HCT116 (cell line): ENCODE results near the gene BTBD16. TPM values are rescaled to one million over a fixed set of nuclear protein-coding genes. Genes with fewer than 3 reads are reported as not detected.

Experiments used
- ATAC-seq: fragments of 200-7000 bp; cut with Tn5 transposase; 2 replicates; pipeline ENCODE4 v1.9.1; 2020; ENCODE audit warnings: mild to moderate bottlenecking, moderate library complexity
- BruUV-seq: library from RNA; stranded (reverse); fragments of 400-500 nt; replicated peaks from 2 replicates; lab custom pipeline; 2021; lab: Mats Ljungman, UMichigan
- CTCF ChIA-PET: fragments of 300-600 bp; sonication (Branson Sonifier 250); formaldehyde crosslinking; loops from one replicate; lab custom pipeline; 2021; ENCODE audit warnings: antibody characterized with exemption; lab: Charles Lee
- POLR2A ChIA-PET: fragments of 300-600, 350-600 bp; sonication (Branson Sonifier 250); formaldehyde crosslinking; loops from one replicate; lab custom pipeline; 2021; ENCODE audit warnings: antibody characterized with exemption; lab: Charles Lee
- RAD21 ChIA-PET, 2 experiments: fragments of 300-600 bp; sonication (Branson Sonifier 250); formaldehyde crosslinking; loops; one replicate each; lab custom pipeline; 2023; ENCODE audit warnings: low total read pairs in 2 of 2; ENCODE audit not compliant: uncharacterized antibody in 2 of 2, unreplicated experiment in 2 of 2, low non-redundant PET in 1 of 2; lab: Charles Lee
- DNase-seq: peaks from one replicate; pipeline ENCODE4 v3.0.0-alpha.2; 2010; ENCODE audit warnings: low read depth, low spot score
- H2AFZ ChIP-seq: fragments of 200-600 bp; shearing (Covaris generic), sonication (generic); 2 replicates; pipeline ENCODE4 v1.6.1; 2017; ENCODE audit warnings: low read depth, mixed run types, mixed read lengths, antibody characterized with exemption, low read length; ENCODE audit not compliant: poor library complexity, severe bottlenecking
- H3K27ac ChIP-seq: 2 replicates; pipeline ENCODE4 v1.5.1; 2012; ENCODE audit warnings: low read depth, low read length
- H3K27me3 ChIP-seq: fragments of 200-600 bp; sonication (generic); 2 replicates; pipeline ENCODE4 v1.6.1; 2016; ENCODE audit warnings: mixed run types, low read length, mixed read lengths; ENCODE audit not compliant: insufficient read depth
- H3K36me3 ChIP-seq, 2 experiments: fragments of 200-500 bp in 1 of 2; fragments of 200-600 bp in 1 of 2; sonication (Bioruptor generic) in 1 of 2; sonication (generic) in 1 of 2; 2 replicates each; pipeline versions ENCODE4 v1.5.1 to v1.6.1; 2014 to 2016; ENCODE audit warnings: low read length in 2 of 2, inconsistent platforms in 1 of 2, mixed read lengths in 1 of 2, mixed run types in 1 of 2; ENCODE audit not compliant: insufficient read depth in 2 of 2, control insufficient read depth in 1 of 2
- H3K4me1 ChIP-seq, 2 experiments: fragments of 200-600 bp in 1 of 2; sonication (generic) in 1 of 2; 2 replicates each; pipeline versions ENCODE4 v1.5.1 to v1.6.1; 2012 to 2017; ENCODE audit warnings: low read length in 2 of 2, inconsistent platforms in 1 of 2, mild to moderate bottlenecking in 1 of 2, mixed read lengths in 1 of 2, mixed run types in 1 of 2, moderate library complexity in 1 of 2; ENCODE audit not compliant: insufficient read depth in 2 of 2, control insufficient read depth in 1 of 2
- H3K4me2 ChIP-seq: fragments of 200-600 bp; sonication (generic); 2 replicates; pipeline ENCODE4 v1.6.1; 2017; ENCODE audit warnings: mixed run types, low read length, mixed read lengths
- H3K4me3 ChIP-seq, 2 experiments: fragments of 200-600 bp in 1 of 2; sonication (generic) in 1 of 2; replicated peaks in 1 of 2; 2 replicates each; pipeline ENCODE4 v1.5.1; 2011 to 2016; ENCODE audit warnings: low read length in 2 of 2, control low read depth in 1 of 2, low read depth in 1 of 2, mild to moderate bottlenecking in 1 of 2, mixed read lengths in 1 of 2, mixed run types in 1 of 2
- H3K79me2 ChIP-seq: fragments of 200-600 bp; sonication (generic); 2 replicates; pipeline ENCODE4 v1.6.1; 2017; ENCODE audit warnings: mild to moderate bottlenecking, mixed run types, low read length, moderate library complexity, mixed read lengths; ENCODE audit not compliant: insufficient read depth
- H3K9ac ChIP-seq: fragments of 200-600 bp; sonication (generic); 2 replicates; pipeline ENCODE4 v1.6.1; 2016; ENCODE audit warnings: low read length, mixed read lengths
- H3K9me2 ChIP-seq: fragments of 200-600 bp; sonication (generic), shearing (Covaris generic); 2 replicates; pipeline ENCODE4 v1.6.1; 2017; ENCODE audit warnings: mixed run types, mild to moderate bottlenecking, moderate library complexity; ENCODE audit not compliant: insufficient read depth
- H3K9me3 ChIP-seq, 2 experiments: fragments of 200-500 bp in 1 of 2; fragments of 200-600 bp in 1 of 2; sonication (Bioruptor generic) in 1 of 2; sonication (generic) in 1 of 2; 2 replicates each; pipeline ENCODE4 v1.6.1; 2014 to 2017; ENCODE audit warnings: low read length in 2 of 2, mixed read lengths in 2 of 2, inconsistent platforms in 1 of 2, low read depth in 1 of 2, mild to moderate bottlenecking in 1 of 2, mixed run types in 1 of 2, moderate library complexity in 1 of 2; ENCODE audit not compliant: control insufficient read depth in 1 of 2, insufficient read depth in 1 of 2
- H4K20me1 ChIP-seq: fragments of 200-600 bp; sonication (generic), shearing (Covaris generic); 2 replicates; pipeline ENCODE4 v1.6.1; 2017; ENCODE audit warnings: mixed run types, mild to moderate bottlenecking, moderate library complexity; ENCODE audit not compliant: insufficient read depth
- CBX3 ChIP-seq: IDR thresholded peaks from 2 replicates; pipeline ENCODE4 v1.6.1; 2012; ENCODE audit warnings: low read depth
- EGR1 ChIP-seq: IDR thresholded peaks from 2 replicates; pipeline ENCODE4 v1.6.1; 2012; ENCODE audit warnings: low read depth
- ELF1 ChIP-seq: IDR thresholded peaks from 2 replicates; pipeline ENCODE4 v1.6.1; 2012; ENCODE audit warnings: low read depth, borderline replicate concordance
- EZH2 ChIP-seq: fragments of 200-600 bp; sonication (generic); IDR thresholded peaks from 2 replicates; pipeline ENCODE4 v1.6.1; 2017; ENCODE audit warnings: antibody characterized with exemption, mixed run types
- EZH2phosphoT487 ChIP-seq: fragments of 200-600 bp; IDR thresholded peaks from 2 replicates; pipeline ENCODE4 v1.6.1; 2018; ENCODE audit warnings: antibody characterized with exemption, borderline replicate concordance
- JUND ChIP-seq: IDR thresholded peaks from 2 replicates; pipeline ENCODE4 v1.6.1; 2012
- POLR2A ChIP-seq: IDR thresholded peaks from 2 replicates; pipeline ENCODE4 v1.7.0; 2011; ENCODE audit warnings: borderline replicate concordance; ENCODE audit not compliant: insufficient read depth, insufficient read length; ENCODE audit errors: extremely low read depth
- POLR2AphosphoS5 ChIP-seq: IDR thresholded peaks from 2 replicates; pipeline ENCODE4 v1.6.1; 2011; ENCODE audit warnings: mild to moderate bottlenecking, low read depth, low read length, moderate library complexity
- RAD21 ChIP-seq: IDR thresholded peaks from 2 replicates; pipeline ENCODE4 v1.6.1; 2012; ENCODE audit warnings: low read depth, mild to moderate bottlenecking
- SP1 ChIP-seq: IDR thresholded peaks from 2 replicates; pipeline ENCODE4 v1.6.1; 2012; ENCODE audit warnings: low read depth
- TCF7L2 ChIP-seq: IDR thresholded peaks from 2 replicates; pipeline ENCODE4 v1.7.0; 2011; ENCODE audit warnings: borderline replicate concordance, inconsistent platforms; ENCODE audit not compliant: insufficient read depth, insufficient read length; ENCODE audit errors: extremely low read depth
- ZFX ChIP-seq: fragments of 450-650 bp; IDR thresholded peaks from 2 replicates; pipeline ENCODE4 v1.6.1; 2017
- ZNF274 ChIP-seq: fragments of 200-500 bp; sonication (Bioruptor generic); IDR thresholded peaks from 2 replicates; pipeline ENCODE4 v1.6.1; 2014; ENCODE audit warnings: mild to moderate bottlenecking, low read depth, low read length, inconsistent platforms
- intact Hi-C: fragments of 100-400 bp; cut with micrococcal nuclease; formaldehyde crosslinking; loops from 2 replicates; pipeline ENCODE4 v1.10.0; 2022
- total RNA-seq: library from RNA; stranded (reverse); gene quantifications from one replicate; pipeline ENCODE4 v1.2.1, GENCODE V29; 2021; ENCODE audit not compliant: unreplicated experiment
- TF ChIP-seq, protein P1 (sequence below), 3 experiments: fragments of 200-600 bp in 1 of 3; sonication (generic) in 1 of 3; IDR thresholded peaks in 2 of 3; conservative IDR thresholded peaks in 1 of 3; 2 replicates each; pipeline ENCODE4 v1.5.1; 2012 to 2017; ENCODE audit warnings: low read depth in 2 of 3, low read length in 2 of 3, antibody characterized with exemption in 1 of 3, borderline replicate concordance in 1 of 3, control low read depth in 1 of 3, mild to moderate bottlenecking in 1 of 3, mixed read lengths in 1 of 3, mixed run types in 1 of 3, moderate library complexity in 1 of 3; ENCODE audit not compliant: insufficient read depth in 1 of 3
- TF ChIP-seq, protein P2 (sequence below): IDR thresholded peaks from 2 replicates; pipeline ENCODE4 v1.6.1; 2012
- TF ChIP-seq, protein P3 (sequence below): IDR thresholded peaks from 2 replicates; pipeline ENCODE4 v1.6.1; 2012; ENCODE audit warnings: low read depth
- TF ChIP-seq, protein P4 (sequence below): IDR thresholded peaks from 2 replicates; pipeline ENCODE4 v1.6.1; 2012
- TF ChIP-seq, protein P5 (sequence below): IDR thresholded peaks from 2 replicates; pipeline ENCODE4 v1.6.1; 2011; ENCODE audit warnings: mild to moderate bottlenecking, low read length, moderate library complexity; ENCODE audit not compliant: insufficient replicate concordance; ENCODE audit errors: extremely low read depth

The BTBD16 gene
- total RNA-seq, 1 experiment from 2014 or later = 0.27 TPM

DNA sequence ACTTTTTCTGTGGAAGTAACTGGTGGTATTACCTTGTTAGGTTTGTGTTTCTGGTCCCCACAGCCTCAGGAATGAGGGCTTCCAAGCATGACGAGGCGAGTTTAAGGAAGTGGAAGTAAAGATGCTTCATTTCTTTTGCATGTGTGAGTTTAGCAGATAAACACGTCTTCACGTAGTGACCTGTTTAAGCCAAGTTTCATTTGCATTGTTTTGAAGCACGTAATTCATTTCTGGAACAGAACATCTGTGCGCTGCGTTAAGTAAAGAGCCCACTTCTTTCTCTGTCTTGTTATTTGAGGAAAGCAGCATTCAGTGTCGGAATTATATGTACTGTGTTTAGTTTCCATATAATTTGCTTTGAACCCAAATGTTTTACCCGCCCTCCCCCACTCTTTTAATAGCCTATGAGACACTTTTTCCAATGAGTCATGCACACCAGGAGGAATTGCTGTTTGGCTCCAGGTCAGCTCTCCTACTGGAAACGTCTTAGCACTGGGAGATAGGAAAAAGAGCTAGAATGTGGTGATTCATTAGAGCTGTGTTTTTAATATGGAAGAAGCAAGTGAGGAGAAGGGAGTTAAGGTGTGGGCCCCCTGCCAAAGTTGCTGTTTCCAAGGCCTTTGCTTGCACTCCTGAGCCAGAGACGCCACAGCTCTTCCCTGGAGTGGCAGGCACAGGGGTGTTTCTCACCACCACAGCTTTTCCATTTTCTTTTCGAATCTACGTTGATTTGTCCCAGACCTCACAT, 36.7 kb downstream of the BTBD16 start:
- ATAC-seq (peak; percentile 75), DNase-seq (peak; percentile 97)
- Histone ChIP-seq H3K9me3 (peaks cover 0 to 10% of the 10 kb centered on the region in 2 experiments; a peak in 1 of 4 replicates), H3K4me1 (peaks cover 28 to 46% of the 10 kb centered on the region in 2 experiments), H3K4me2 (peak overlapping the region; percentile 70), H3K4me3 (peak overlapping the region; percentile 29 to 45), H3K9me2 (no peaks in the 10 kb centered on the region), H3K36me3 (no peaks in the 10 kb centered on the region), H2AFZ (peak overlapping the region; percentile 75), H4K20me1 (no peaks in the 10 kb centered on the region), H3K27ac (peak overlapping the region; percentile 95), H3K27me3 (no peaks in the 10 kb centered on the region), H3K79me2 (no peaks in the 10 kb centered on the region), H3K9ac (peak overlapping the region; percentile 60)
- intact Hi-C loops = loop anchor here (1.0 kb wide), 1 partner anchor 66 kb away; the partner anchor contains the start of gene PLEKHA1
- RAD21 ChIA-PET = interaction anchor here (0.8 to 2.0 kb wide), 2 partner anchors 9 kb away, joined by 3 to 7 read pairs; no protein-coding TSS in a partner anchor
- TSS peak; percentile 86 for BruUV-seq
- CTCF ChIA-PET = interaction anchor here (1.0 to 2.7 kb wide), 6 partner anchors 9 to 341 kb away, joined by 3 to 21 read pairs (median 8); no protein-coding TSS in a partner anchor
- POLR2A ChIA-PET = interaction anchor here (0.9 to 1.8 kb wide), 7 partner anchors 9 to 127 kb away, joined by 3 to 12 read pairs (median 4); partner anchors contain the start of gene PLEKHA1
- TF ChIP-seq TCF7L2 (peak; percentile 94), RAD21 (peak; percentile 50), ELF1 (no peak; the same call in 1 of the 2 replicates), EZH2phosphoT487 (no peak), EZH2 (no peak), ZNF274 (no peak), CBX3 (peak; percentile 98), ZFX (no peak), SP1 (peak; percentile 99), POLR2AphosphoS5 (peak; percentile 92), EGR1 (peak; percentile 87), JUND (peak; percentile 100), POLR2A (no peak)
- TF ChIP-seq, protein P1, sequence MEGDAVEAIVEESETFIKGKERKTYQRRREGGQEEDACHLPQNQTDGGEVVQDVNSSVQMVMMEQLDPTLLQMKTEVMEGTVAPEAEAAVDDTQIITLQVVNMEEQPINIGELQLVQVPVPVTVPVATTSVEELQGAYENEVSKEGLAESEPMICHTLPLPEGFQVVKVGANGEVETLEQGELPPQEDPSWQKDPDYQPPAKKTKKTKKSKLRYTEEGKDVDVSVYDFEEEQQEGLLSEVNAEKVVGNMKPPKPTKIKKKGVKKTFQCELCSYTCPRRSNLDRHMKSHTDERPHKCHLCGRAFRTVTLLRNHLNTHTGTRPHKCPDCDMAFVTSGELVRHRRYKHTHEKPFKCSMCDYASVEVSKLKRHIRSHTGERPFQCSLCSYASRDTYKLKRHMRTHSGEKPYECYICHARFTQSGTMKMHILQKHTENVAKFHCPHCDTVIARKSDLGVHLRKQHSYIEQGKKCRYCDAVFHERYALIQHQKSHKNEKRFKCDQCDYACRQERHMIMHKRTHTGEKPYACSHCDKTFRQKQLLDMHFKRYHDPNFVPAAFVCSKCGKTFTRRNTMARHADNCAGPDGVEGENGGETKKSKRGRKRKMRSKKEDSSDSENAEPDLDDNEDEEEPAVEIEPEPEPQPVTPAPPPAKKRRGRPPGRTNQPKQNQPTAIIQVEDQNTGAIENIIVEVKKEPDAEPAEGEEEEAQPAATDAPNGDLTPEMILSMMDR (IDR thresholded peaks at IDR 0.05 in 2 of 3, conservative IDR thresholded peaks at IDR 0.05 in 1 of 3; ENCODE audit: borderline replicate concordance in 1 of 3, insufficient read depth in 1 of 3, low read depth in 2 of 3, low read length in 2 of 3) = no peak
- TF ChIP-seq, protein P2, sequence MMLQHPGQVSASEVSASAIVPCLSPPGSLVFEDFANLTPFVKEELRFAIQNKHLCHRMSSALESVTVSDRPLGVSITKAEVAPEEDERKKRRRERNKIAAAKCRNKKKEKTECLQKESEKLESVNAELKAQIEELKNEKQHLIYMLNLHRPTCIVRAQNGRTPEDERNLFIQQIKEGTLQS = no peak; the same call in 1 of the 2 replicates
- TF ChIP-seq, protein P3, sequence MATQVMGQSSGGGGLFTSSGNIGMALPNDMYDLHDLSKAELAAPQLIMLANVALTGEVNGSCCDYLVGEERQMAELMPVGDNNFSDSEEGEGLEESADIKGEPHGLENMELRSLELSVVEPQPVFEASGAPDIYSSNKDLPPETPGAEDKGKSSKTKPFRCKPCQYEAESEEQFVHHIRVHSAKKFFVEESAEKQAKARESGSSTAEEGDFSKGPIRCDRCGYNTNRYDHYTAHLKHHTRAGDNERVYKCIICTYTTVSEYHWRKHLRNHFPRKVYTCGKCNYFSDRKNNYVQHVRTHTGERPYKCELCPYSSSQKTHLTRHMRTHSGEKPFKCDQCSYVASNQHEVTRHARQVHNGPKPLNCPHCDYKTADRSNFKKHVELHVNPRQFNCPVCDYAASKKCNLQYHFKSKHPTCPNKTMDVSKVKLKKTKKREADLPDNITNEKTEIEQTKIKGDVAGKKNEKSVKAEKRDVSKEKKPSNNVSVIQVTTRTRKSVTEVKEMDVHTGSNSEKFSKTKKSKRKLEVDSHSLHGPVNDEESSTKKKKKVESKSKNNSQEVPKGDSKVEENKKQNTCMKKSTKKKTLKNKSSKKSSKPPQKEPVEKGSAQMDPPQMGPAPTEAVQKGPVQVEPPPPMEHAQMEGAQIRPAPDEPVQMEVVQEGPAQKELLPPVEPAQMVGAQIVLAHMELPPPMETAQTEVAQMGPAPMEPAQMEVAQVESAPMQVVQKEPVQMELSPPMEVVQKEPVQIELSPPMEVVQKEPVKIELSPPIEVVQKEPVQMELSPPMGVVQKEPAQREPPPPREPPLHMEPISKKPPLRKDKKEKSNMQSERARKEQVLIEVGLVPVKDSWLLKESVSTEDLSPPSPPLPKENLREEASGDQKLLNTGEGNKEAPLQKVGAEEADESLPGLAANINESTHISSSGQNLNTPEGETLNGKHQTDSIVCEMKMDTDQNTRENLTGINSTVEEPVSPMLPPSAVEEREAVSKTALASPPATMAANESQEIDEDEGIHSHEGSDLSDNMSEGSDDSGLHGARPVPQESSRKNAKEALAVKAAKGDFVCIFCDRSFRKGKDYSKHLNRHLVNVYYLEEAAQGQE = no peak
- TF ChIP-seq, protein P4, sequence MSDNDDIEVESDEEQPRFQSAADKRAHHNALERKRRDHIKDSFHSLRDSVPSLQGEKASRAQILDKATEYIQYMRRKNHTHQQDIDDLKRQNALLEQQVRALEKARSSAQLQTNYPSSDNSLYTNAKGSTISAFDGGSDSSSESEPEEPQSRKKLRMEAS = peak; percentile 73
- TF ChIP-seq, protein P5, sequence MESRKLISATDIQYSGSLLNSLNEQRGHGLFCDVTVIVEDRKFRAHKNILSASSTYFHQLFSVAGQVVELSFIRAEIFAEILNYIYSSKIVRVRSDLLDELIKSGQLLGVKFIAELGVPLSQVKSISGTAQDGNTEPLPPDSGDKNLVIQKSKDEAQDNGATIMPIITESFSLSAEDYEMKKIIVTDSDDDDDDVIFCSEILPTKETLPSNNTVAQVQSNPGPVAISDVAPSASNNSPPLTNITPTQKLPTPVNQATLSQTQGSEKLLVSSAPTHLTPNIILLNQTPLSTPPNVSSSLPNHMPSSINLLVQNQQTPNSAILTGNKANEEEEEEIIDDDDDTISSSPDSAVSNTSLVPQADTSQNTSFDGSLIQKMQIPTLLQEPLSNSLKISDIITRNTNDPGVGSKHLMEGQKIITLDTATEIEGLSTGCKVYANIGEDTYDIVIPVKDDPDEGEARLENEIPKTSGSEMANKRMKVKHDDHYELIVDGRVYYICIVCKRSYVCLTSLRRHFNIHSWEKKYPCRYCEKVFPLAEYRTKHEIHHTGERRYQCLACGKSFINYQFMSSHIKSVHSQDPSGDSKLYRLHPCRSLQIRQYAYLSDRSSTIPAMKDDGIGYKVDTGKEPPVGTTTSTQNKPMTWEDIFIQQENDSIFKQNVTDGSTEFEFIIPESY = peak; percentile 84
